Left renal pelvis (tissue), 4 donors: ENCODE data around the gene RABEP2. TPM values are rescaled to one million over a fixed set of nuclear protein-coding genes. Genes with fewer than 3 reads are reported as not detected.
"Not testable (repeated sequence)": the region's sequence is repeated elsewhere in the genome, so short reads cannot be mapped to it uniquely, and the experiment has no call there.

Source experiments
- DNase-seq, 4 donors: peaks; one replicate each; pipeline ENCODE4 v3.0.0-alpha.2; 2013; ENCODE audit warnings: low read depth in 4 of 4, low spot score in 3 of 4
- polyA plus RNA-seq, 4 donors: library from polyadenylated mRNA; unstranded; fragments of 120-200 nt; gene quantifications; one replicate each; pipeline ENCODE4 v1.2.1, GENCODE V29; 2013; ENCODE audit not compliant: insufficient read length in 4 of 4

RABEP2 gene
- polyA plus RNA-seq, 4 donors: 15.7 to 34.4 (median 17.6) TPM

DNA sequence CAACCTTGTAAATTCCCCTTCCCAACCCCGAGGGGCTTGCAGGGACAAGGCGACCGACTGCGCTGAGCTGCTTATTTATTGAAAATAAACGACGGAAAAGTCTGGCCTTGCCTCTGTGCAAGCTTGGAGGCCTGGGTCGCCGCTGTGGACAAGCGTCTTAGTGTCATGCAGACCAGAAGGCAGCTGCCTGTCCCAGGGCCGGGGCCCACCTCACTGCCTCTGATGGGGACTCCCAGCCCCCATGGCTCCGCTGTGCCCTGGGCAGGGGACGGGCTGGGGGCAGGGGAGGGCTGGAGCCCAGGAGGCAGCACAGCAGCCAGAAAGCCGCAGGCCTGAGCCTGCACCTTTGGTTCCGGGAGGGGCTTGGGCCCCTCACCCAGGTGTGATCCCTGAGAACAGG lies 20.7 kb downstream of the RABEP2 start:
- no peak for DNase-seq

DNA sequence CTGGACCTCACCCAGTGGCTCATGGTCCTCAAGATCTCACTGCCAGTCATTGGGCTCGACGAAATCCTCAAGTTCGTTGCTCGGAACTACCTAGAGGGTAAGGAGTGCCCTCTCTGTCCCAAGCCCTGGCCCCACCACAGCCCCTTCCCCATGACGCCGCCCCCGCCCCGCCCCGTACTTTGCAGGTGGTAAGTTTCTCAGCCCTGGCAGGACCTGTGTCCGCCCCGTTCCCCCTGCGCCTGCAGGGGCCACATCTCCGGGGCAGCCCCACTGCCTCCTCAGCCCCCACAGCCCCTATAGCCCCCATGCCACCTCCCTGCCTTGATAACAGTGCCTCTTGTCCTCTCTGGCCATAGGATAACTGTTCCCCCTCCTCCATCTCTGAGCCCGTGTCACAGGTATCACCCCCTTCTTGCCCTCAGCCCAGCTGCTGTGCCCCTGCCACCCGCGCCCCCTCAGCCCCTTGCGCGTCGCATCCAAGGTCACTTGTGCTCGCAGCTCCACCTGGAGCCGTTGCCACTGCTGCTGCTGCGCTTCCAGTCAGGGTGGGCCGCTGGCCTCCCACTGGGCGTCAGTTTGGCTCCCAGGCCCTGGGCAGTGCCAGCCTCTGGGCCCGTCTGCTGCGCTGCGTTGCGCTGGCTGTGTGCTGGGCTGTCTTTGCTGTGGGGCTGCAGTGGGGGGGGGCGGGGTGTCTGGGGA lies 21.5 kb downstream of the RABEP2 start:
- no peak for DNase-seq

DNA sequence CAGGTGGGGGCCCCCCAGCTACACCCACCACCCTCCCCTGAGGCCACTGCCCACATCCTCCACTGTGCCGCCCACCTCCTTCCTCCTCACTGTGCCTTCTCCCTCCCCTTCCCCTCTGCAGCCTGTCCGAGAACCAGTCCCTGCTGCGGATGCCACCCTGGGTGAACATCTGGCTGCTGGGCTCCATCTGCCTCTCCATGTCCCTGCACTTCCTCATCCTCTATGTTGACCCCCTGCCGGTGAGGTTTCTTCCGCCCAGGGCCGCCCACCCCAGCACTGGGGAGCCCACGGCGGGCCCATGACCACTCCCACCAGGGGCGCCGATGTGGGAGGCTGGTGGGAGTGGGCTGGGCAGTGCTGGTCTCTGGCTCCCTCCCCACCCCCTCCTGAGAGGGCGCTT lies 22.1 kb downstream of the RABEP2 start:
- DNase-seq: no peak

DNA sequence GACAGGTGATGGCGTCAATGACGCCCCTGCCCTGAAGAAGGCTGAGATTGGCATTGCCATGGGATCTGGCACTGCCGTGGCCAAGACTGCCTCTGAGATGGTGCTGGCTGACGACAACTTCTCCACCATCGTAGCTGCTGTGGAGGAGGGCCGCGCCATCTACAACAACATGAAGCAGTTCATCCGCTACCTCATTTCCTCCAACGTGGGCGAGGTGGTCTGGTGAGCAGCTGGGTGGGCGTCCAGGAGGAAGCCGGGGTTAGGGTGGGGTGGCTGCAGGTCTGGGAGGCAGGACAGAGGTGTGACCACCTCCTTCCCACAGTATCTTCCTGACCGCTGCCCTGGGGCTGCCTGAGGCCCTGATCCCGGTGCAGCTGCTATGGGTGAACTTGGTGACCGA lies 23.2 kb downstream of the RABEP2 start:
- DNase-seq: no peak

DNA sequence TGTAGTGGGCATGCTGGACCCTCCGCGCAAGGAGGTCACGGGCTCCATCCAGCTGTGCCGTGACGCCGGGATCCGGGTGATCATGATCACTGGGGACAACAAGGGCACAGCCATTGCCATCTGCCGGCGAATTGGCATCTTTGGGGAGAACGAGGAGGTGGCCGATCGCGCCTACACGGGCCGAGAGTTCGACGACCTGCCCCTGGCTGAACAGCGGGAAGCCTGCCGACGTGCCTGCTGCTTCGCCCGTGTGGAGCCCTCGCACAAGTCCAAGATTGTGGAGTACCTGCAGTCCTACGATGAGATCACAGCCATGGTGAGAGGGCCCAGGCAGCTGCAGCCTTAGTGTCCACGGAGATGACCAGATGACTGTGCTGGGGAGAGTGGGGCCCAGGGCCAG lies 24.4 kb downstream of the RABEP2 start:
- no peak for DNase-seq

DNA sequence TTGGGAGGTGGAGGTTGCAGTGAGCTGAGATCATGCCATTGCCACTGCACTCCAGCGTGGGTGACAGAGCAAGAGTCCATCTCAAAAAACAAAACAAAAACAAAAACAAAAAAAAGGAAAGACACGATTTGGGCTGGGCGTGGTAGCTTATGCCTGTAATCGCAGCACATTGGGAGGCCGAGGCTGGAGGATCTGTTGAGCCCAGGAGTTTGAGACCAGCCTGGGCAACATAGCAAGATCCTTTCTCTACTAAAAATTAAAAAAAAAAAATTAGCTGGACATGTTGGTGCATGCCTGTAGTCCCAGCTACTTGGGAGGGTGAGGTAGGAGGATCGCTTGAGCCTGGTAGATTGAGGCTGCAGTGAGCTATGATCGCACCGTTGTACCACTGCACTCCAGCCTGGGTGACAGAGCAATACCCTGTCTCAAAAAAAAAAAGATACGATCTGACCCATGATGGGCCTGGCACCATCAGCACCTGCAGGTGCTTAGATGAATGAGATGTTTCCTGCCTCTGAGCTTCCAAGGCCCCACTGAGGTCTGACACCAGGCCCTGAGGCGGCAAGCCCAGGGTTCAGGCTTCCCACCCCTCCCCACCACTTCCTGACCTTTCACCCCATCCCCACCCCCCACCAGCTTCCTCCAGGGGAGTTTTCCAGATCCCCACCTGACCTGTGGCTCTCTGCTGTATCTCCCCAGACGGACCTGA lies 25.0 kb downstream of the RABEP2 start:
- no peak for DNase-seq

DNA sequence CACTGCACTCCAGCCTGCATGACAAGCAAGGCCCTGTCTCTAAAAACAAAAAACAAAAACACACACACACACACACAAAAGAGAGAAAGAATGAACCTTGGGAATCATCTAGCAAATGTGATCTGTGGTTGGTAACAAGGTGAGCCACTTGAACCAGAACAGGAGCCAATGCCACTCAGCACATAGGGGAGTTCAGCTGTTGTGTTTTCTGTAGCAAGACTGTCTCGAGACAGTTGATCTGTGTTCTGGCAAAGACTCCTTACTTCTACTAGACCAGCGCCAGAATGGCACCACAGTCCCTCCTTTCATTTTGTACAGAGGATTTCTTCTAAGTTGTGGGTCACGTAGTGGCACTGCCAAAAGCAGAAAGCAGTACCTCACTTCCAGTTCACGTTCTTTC lies 26.1 kb downstream of the RABEP2 start:
- no peak for DNase-seq

DNA sequence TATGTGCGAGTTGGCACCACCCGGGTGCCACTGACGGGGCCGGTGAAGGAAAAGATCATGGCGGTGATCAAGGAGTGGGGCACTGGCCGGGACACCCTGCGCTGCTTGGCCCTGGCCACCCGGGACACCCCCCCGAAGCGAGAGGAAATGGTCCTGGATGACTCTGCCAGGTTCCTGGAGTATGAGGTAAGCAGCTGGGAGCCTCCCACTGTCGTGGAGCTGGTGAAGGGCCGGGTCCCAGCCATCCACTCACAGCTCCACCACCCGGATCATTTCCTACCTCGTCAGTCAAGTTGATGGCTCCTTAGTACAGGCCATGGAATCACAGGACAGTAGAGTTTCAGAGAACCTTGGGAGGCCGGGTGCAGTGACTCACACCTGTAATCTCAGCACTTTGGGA lies 26.8 kb downstream of the RABEP2 start:
- DNase-seq: no peak

DNA sequence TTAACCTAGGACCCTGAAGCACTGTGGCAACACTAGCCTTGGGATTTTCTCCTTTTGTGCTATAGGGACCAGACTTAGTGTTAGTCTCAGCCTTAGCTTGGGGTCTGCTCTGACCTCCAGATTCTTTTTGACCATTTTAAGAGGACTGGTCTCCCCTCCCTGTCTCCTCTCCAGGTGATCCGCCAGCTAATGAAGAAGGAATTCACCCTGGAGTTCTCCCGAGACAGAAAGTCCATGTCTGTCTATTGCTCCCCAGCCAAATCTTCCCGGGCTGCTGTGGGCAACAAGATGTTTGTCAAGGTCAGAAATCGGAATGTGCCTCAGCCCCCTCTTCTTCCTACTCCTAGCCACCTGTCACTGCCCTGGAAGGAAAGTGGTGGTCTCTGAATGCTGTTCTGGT lies 27.2 kb downstream of the RABEP2 start:
- DNase-seq: no peak

DNA sequence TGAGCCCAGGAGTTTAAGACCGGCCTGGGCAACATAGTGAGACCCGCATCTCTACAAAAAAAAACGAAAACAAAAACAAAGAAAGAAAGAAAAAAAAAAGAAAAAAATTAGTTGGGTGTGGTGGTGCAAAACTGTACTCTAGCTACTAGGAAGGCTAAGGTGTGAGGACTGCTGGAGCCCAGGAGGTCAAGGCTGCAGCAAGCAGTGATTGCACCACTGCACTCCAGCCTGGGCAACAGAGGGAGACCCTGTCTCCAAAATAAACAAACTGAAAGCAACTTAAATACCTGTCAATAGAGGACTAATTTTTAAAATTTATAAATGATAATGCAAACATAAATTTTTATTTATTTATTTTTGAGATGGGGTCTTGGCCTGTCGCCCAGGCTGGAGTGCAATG lies 29.4 kb downstream of the RABEP2 start:
- DNase-seq: no peak

DNA sequence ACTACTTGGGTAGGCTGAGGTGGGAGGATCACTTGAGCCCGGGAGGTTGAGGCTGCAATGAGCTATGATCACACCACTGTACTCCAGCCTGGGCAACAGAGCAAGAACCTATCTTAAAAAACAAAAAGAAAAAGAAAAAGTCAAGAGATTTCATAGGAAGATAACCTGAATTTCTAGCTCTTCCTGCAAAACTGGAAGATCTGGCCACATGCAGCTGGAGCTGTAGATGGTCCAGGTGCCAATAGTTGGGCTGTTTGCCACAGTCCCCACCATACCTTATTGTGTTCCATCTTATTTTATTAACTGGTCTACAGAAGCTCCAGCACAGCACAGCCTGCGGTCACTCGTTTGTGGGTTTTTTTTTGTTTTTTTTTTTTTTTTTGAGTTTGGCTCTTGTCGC lies 31.7 kb downstream of the RABEP2 start:
- no peak for DNase-seq

DNA sequence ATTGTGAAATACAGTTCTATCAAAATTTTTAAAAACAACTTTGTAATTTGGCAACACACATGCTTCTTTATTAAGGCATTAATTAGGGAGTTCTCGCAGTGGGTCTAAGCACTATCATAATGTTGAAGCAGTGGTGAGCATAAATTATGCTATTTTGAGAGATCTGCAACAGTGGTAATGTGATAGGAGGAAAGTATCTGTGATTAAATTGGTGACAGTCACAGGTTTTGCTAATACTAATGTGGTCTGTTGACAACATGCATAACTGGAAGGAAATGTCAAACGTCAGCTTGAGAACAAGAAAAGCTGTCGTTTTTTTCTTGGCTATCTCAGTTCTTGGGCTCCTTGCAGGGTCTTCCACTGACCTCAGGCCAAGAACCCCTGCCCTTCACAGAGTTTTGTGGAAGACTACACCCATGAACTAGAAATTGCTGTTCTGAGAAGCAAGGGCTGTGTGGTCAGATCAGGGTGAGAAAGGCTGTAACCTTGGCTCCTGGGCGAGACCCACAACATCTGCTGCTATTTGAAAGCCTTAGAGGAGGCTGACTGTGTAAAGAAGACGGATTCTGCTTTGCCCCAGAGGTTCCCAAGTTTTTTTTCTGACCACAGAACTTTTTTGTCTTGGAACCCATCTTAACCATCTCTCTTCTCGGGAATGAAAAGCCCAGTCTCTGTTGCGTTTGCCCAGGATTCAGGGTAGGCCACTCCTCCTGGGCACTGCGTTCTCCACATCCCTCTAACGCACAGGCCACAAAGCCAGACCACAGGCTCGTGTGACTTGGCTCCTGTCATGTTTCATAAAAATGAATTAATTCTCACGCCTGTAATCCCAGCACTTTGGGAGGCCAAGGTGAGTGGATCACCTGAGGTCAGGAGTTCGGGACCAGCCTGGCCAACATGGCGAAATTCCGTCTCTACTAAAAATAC lies 32.8 kb downstream of the RABEP2 start:
- no peak for DNase-seq

DNA sequence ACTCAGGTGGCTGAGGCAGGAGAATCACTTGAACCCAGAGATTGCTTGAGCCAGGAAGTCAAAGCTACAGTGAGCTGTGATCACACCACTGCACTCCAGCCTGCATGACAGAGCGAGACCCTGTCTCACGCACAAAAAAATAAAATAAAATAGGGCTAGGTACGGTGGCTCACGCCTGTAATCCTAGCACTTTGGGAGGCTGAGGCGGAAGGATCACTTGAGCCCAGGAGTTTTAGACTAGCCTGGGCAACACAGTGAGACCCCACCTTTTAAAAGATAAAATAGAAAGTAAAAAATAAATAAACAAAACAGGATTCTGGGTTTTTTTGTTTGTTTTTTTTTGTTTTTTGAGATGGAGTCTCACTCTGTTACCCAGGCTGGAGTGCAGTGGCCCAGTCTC lies 34.7 kb downstream of the RABEP2 start:
- DNase-seq: not testable (repeated sequence)

DNA sequence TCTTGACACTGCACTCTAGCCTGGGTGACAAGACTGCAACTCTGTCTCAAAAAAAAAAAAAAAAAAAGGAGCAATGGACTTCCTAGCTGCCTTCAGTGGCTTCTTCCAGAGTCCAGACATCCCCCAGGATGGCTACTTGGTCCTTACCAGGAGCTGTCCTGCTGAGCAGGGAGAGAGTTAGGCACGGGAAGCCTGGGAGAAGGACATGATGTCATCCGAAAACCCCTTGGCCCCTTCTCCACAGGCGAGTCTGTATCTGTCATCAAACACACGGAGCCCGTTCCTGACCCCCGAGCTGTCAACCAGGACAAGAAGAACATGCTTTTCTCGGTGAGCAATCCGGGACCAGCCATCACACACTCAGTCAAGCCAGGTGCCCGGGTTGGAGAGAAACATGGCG lies 38.1 kb downstream of the RABEP2 start:
- DNase-seq: no peak

DNA sequence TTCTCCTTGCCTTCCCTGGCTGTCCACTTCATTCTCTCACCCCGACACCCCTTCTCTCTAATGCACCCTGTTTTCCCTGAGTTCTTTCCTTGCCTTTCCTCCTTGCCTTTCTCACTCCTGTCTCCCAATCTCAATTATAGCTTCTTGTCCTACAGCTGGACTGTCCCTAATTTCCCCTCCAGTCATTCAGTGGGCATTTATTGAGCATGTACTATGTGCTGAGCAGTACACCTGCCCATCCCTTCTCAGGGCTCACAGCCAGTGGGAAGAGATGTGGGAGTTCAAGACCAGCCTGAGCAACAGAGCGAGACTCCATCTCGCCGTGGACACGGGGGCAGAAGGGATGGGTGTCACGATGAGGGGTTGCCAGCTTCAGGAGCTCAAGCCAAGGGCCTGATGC lies 41.0 kb downstream of the RABEP2 start:
- DNase-seq: no peak

DNA sequence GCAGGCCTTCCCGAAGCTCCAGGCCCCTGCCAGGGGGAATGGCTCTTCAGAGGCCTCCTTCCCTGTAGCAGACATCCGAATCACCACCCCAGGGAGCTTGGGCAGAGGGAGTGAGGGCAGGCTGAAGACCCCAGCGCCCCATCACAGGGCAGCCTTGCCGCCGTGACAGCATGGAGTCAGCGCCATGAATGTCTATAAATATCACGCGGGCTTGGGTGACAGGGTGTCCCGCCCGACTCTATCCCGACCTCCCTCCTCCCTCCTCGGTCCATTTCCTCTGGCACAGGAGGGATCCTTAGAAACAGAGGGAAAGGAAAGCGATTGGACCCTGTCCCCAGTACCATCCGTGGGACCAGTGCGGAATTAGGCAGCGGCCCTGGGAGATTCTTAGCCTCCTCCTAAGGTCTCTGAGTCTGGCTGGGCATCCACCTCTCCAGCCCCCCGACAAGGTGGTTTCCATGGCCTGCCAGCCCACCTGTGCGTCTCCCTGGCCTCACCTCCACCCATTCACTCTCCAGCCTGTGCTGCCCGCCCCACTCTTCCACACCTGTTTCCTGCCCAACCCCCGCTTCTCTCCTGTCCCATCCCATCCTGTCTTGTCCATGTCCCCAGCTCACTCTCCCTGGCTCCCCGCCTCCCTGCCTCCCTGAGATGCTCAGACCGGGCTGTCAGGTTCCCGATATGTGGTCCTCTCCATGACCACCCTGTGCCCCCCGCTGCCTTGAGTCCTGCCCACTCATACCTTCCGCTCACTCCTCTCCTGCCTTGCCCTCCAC lies 41.6 kb downstream of the RABEP2 start:
- no peak for DNase-seq

DNA sequence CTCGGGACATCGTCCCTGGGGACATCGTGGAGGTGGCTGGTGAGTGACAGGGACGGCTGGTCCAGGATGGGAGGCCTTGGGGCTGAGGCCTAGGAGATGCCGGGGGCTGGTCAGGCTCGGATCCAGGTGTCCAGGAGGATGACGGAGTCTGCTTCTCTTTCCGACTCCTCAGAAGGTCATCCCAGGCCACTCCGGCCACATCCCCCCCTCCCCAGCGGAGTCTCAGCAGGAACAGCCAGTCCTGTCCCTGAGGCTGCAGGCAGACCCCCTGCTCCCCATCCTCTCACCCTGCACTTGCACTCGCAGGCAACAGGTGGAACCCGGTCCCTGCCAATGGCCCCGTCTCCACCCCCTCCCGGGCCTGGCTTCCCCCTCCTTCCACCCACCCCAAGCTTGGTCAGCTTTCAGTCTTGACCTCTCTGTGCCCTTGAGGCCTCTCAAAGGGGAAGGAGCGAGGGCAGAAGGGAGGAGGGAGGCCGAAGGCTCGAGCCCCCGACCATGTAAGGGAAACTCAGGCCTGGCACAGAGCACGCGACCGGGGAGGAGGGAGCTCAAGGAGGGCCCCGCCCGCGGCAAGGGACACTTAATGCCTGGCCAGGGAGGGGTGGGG lies 42.4 kb downstream of the RABEP2 start:
- DNase-seq: peak in 1 of 4 donors; percentile 49

DNA sequence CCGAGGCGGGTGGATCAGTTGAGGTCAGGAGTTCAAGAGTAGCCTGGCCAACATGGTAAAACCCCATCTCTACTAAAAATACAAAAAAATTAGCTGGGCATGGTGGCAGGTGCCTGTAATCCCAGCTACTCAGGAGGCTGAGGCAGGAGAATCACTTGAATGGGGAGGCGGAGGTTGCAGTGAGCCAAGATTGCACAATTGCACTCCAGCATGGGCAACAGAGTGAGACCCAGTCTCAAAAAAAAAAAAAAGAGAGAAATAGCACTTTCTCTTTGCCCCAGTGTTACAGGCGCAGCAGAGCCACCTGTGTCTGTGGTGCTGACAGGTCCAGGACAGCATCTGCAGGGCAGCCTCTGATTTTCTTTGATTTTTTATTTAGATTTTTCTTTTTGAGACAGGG lies 43.5 kb downstream of the RABEP2 start:
- not testable (repeated sequence) for DNase-seq

DNA sequence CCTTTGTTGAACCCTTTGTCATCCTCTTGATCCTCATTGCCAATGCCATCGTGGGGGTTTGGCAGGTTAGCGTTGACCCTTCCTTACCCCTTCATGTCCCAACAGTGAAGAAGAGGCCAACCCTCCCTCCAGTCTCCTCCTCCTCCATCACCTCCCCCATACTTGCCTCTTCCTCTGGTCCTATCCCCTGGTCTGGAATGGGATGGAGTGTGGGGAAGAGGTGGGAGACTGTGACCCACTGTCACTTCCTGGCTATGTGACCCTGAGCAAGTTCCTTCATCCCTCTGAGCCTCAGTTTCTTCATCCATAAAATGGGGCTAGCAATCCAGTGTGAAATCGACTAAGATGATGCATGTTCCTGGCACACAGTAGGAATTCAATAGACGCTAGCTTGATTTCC lies 44.1 kb downstream of the RABEP2 start:
- no peak for DNase-seq

DNA sequence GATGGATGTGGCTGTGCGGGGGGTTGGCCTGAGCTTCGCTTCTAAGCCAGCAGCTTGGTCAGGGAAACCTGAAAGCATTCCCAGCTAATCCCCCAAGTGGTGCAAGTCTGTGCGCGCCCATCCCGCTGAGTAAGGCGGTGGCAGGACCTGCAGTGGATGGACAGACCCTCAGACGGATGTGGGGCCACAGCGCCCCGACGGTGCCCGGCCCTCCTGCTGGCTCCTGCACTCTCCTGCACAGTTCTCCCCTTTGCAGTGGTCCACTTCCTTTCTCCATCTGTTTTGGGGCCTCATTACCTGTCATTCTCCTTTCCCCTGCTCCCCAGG lies 44.5 kb downstream of the RABEP2 start:
- DNase-seq: no peak
